Measurements from ENCODE around the gene PDX1.

DNA sequence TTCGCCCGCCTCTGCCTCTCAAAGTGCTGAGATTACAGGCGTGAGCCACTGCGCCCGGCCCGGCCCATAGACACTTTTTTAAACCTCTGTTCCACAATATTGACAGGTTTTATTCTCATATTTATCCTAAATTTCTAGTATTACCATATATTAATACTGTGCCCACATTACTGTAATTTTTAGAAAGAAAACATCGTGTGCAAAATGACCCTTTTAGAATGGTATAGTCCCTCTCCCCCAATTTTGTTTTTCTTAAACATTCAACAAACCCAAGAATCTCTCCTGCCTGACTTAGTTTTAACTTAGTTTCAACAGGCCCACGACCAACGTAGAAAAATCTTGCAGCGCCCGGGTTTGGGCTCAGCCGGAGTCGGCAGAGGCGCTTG, 40.2 kb downstream of the PDX1 start:
- no peak for TF ChIP-seq POLR2A (IDR thresholded peaks at IDR 0.05; ENCODE audit: low read length)
- no peak for TF ChIP-seq GATA1 (IDR thresholded peaks at IDR 0.05; ENCODE audit: low read depth, low read length)

Measured in erythroblast (primary cell).